Neural cell (in vitro differentiated cells): ENCODE measurements around the gene ADRB1. TPM values are rescaled to one million over a fixed set of nuclear protein-coding genes. Genes with fewer than 3 reads are reported as not detected.

Experiments used
- H2AFZ ChIP-seq: fragments of 200-600, 300-800 bp; sonication (generic), shearing (Covaris generic); 2 replicates; pipeline ENCODE4 v1.6.0; 2014; ENCODE audit warnings: low read depth, mild to moderate bottlenecking, antibody characterized with exemption, low read length, moderate library complexity
- H3F3A ChIP-seq: fragments of 200-600 bp; shearing (Covaris generic); 2 replicates; pipeline ENCODE4 v1.6.1; 2016; ENCODE audit warnings: mild to moderate bottlenecking, moderate library complexity, mixed read lengths, antibody characterized with exemption, low read length; ENCODE audit not compliant: insufficient read depth, poor library complexity, severe bottlenecking
- H3K27ac ChIP-seq: fragments of 200-600, 300-800 bp; sonication (generic), shearing (Covaris generic); 2 replicates; pipeline ENCODE4 v1.5.1; 2014; ENCODE audit warnings: mild to moderate bottlenecking, low read length, moderate library complexity
- H3K27me3 ChIP-seq: fragments of 300-800, 200-600 bp; sonication (generic), shearing (Covaris generic); 2 replicates; pipeline ENCODE4 v1.6.0; 2014; ENCODE audit warnings: mild to moderate bottlenecking, low read depth, low read length, moderate library complexity; ENCODE audit not compliant: insufficient read depth
- H3K36me3 ChIP-seq: fragments of 300-800, 200-600 bp; sonication (generic), shearing (Covaris generic); 2 replicates; pipeline ENCODE4 v1.5.1; 2014; ENCODE audit warnings: mild to moderate bottlenecking, antibody characterized with exemption, low read length, moderate library complexity; ENCODE audit not compliant: insufficient read depth
- H3K4me2 ChIP-seq: fragments of 300-800, 200-600 bp; sonication (generic), shearing (Covaris generic); 2 replicates; pipeline ENCODE4 v1.6.0; 2014; ENCODE audit warnings: mild to moderate bottlenecking, low read length
- H3K4me3 ChIP-seq: fragments of 300-800, 200-600 bp; sonication (generic), shearing (Covaris generic); 2 replicates; pipeline ENCODE4 v1.5.1; 2014; ENCODE audit warnings: mild to moderate bottlenecking, low read length, moderate library complexity
- H3K79me2 ChIP-seq: fragments of 200-600 bp; shearing (Covaris generic); replicated peaks from 2 replicates; pipeline ENCODE4 v1.6.0; 2014; ENCODE audit warnings: mild to moderate bottlenecking, low read length, moderate library complexity; ENCODE audit not compliant: insufficient read depth
- H3K9ac ChIP-seq: fragments of 300-800, 200-600 bp; sonication (generic), shearing (Covaris generic); 2 replicates; pipeline ENCODE4 v1.6.1; 2016; ENCODE audit warnings: mild to moderate bottlenecking, low read length, mixed read lengths
- H3K9me2 ChIP-seq: fragments of 200-600 bp; shearing (Covaris generic); 2 replicates; pipeline ENCODE4 v1.6.1; 2016; ENCODE audit warnings: mild to moderate bottlenecking, low read length, mixed read lengths; ENCODE audit not compliant: insufficient read depth
- H3K9me3 ChIP-seq: fragments of 200-600, 300-800 bp; sonication (generic), shearing (Covaris generic); 2 replicates; pipeline ENCODE4 v1.6.1; 2016; ENCODE audit warnings: mild to moderate bottlenecking, mixed run types, low read length, moderate library complexity, mixed read lengths
- H4K20me1 ChIP-seq: fragments of 200-600 bp; shearing (Covaris generic); 2 replicates; pipeline ENCODE4 v1.6.1; 2016; ENCODE audit warnings: mild to moderate bottlenecking, mixed run types; ENCODE audit not compliant: insufficient read depth
- EP300 ChIP-seq: fragments of 450-650 bp; conservative IDR thresholded peaks from 2 replicates; pipeline ENCODE4 v1.6.1; 2014; ENCODE audit warnings: antibody characterized with exemption, mild to moderate bottlenecking, moderate library complexity; ENCODE audit not compliant: poor library complexity, severe bottlenecking
- EZH2 ChIP-seq: fragments of 200-600, 300-800 bp; shearing (Covaris generic), sonication (generic); IDR thresholded peaks from 2 replicates; pipeline ENCODE4 v1.6.1; 2014; ENCODE audit warnings: antibody characterized with exemption, low read length, borderline replicate concordance, mild to moderate bottlenecking; ENCODE audit not compliant: insufficient read depth, poor library complexity, severe bottlenecking
- MXI1 ChIP-seq: fragments of 450-650 bp; conservative IDR thresholded peaks from 2 replicates; pipeline ENCODE4 v1.6.1; 2014; ENCODE audit warnings: antibody characterized with exemption, mild to moderate bottlenecking; ENCODE audit not compliant: poor library complexity, severe bottlenecking
- POLR2AphosphoS5 ChIP-seq: IDR thresholded peaks from 2 replicates; pipeline ENCODE4 v1.6.1; 2012
- RAD21 ChIP-seq: fragments of 450-650 bp; conservative IDR thresholded peaks from 2 replicates; pipeline ENCODE4 v1.6.1; 2014; ENCODE audit warnings: antibody characterized with exemption, mild to moderate bottlenecking, moderate library complexity
- SMC3 ChIP-seq: fragments of 450-650 bp; conservative IDR thresholded peaks from 2 replicates; pipeline ENCODE4 v1.6.1; 2014; ENCODE audit warnings: antibody characterized with exemption, mild to moderate bottlenecking, moderate library complexity; ENCODE audit not compliant: poor library complexity
- TAF1 ChIP-seq: IDR thresholded peaks from 2 replicates; pipeline ENCODE4 v1.6.1; 2012; ENCODE audit warnings: low read depth
- polyA plus RNA-seq: library from polyadenylated mRNA; depleted of rRNA; stranded (reverse); fragments of >200 nt; gene quantifications from 2 replicates; pipeline ENCODE4 v1.2.3, GENCODE V29; 2014
- TF ChIP-seq, protein P1 (sequence below): fragments of 450-650 bp; IDR thresholded peaks from 2 replicates; pipeline ENCODE4 v1.5.1; 2014; ENCODE audit warnings: antibody characterized with exemption, mild to moderate bottlenecking, moderate library complexity; ENCODE audit not compliant: poor library complexity, severe bottlenecking
- TF ChIP-seq, protein P2 (sequence below): IDR thresholded peaks from 2 replicates; pipeline ENCODE4 v1.6.1; 2012; ENCODE audit warnings: borderline replicate concordance

The ADRB1 gene
- polyA plus RNA-seq, 1 donor from 2014 or later, result not detected

DNA sequence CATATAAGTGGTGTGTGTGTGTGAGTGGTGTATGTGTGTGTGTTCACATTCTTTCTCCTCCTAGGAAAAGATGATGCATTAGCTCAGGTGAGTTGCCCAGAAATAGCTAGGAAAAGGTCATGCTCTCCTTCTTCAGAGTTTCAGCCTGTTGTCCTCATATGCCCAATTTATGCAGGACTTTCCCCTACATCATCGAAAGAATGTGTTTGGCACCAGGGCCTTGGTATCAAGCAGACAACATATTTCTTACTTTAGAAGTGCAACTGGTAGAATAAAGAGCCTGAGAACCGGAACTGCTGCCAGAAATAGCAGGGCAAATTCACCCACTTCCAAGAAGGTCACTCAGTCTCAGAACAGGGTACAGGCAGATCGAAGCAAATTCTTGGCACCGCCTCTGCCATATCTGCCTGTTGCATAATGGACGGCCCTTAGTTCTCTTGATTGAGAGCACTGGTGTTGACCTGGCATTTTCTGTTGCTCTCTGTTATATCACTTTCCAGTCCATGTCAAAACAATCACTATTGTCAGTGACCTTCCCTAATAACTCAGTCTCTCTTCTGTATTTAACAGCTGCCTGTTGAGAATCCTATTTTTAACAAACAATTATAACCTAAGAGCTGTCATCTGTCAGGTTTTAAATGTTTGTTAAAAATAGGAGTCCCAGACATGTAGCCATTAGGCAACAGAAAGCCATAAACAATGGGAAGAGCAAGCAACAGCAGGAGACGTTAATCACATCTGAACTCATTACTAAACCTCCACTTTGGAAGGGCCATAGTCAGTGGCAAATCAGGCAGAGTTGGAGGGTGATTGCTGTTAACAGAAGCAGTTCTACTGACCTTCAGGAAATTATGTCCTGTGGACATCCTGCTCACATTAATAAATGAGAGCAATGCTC, 20.7 kb downstream of the ADRB1 start:
- Histone ChIP-seq H3K9me2 (no peaks in the 10 kb centered on the region), H2AFZ (no peak overlapping the region), H3K9ac (no peak overlapping the region), H4K20me1 (no peaks in the 10 kb centered on the region), H3F3A (no peaks in the 10 kb centered on the region), H3K4me3 (no peak overlapping the region), H3K27me3 (peaks cover 6% of the 10 kb centered on the region), H3K9me3 (no peaks in the 10 kb centered on the region), H3K27ac (no peak overlapping the region), H3K79me2 (no peaks in the 10 kb centered on the region), H3K4me2 (no peak overlapping the region), H3K36me3 (no peaks in the 10 kb centered on the region)
- TF ChIP-seq, protein P1, sequence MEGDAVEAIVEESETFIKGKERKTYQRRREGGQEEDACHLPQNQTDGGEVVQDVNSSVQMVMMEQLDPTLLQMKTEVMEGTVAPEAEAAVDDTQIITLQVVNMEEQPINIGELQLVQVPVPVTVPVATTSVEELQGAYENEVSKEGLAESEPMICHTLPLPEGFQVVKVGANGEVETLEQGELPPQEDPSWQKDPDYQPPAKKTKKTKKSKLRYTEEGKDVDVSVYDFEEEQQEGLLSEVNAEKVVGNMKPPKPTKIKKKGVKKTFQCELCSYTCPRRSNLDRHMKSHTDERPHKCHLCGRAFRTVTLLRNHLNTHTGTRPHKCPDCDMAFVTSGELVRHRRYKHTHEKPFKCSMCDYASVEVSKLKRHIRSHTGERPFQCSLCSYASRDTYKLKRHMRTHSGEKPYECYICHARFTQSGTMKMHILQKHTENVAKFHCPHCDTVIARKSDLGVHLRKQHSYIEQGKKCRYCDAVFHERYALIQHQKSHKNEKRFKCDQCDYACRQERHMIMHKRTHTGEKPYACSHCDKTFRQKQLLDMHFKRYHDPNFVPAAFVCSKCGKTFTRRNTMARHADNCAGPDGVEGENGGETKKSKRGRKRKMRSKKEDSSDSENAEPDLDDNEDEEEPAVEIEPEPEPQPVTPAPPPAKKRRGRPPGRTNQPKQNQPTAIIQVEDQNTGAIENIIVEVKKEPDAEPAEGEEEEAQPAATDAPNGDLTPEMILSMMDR, result no peak
- TF ChIP-seq POLR2AphosphoS5 (no peak), SMC3 (no peak), EP300 (no peak), TAF1 (no peak), RAD21 (no peak), EZH2 (no peak), MXI1 (no peak)
- TF ChIP-seq, protein P2, sequence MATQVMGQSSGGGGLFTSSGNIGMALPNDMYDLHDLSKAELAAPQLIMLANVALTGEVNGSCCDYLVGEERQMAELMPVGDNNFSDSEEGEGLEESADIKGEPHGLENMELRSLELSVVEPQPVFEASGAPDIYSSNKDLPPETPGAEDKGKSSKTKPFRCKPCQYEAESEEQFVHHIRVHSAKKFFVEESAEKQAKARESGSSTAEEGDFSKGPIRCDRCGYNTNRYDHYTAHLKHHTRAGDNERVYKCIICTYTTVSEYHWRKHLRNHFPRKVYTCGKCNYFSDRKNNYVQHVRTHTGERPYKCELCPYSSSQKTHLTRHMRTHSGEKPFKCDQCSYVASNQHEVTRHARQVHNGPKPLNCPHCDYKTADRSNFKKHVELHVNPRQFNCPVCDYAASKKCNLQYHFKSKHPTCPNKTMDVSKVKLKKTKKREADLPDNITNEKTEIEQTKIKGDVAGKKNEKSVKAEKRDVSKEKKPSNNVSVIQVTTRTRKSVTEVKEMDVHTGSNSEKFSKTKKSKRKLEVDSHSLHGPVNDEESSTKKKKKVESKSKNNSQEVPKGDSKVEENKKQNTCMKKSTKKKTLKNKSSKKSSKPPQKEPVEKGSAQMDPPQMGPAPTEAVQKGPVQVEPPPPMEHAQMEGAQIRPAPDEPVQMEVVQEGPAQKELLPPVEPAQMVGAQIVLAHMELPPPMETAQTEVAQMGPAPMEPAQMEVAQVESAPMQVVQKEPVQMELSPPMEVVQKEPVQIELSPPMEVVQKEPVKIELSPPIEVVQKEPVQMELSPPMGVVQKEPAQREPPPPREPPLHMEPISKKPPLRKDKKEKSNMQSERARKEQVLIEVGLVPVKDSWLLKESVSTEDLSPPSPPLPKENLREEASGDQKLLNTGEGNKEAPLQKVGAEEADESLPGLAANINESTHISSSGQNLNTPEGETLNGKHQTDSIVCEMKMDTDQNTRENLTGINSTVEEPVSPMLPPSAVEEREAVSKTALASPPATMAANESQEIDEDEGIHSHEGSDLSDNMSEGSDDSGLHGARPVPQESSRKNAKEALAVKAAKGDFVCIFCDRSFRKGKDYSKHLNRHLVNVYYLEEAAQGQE, result no peak

DNA sequence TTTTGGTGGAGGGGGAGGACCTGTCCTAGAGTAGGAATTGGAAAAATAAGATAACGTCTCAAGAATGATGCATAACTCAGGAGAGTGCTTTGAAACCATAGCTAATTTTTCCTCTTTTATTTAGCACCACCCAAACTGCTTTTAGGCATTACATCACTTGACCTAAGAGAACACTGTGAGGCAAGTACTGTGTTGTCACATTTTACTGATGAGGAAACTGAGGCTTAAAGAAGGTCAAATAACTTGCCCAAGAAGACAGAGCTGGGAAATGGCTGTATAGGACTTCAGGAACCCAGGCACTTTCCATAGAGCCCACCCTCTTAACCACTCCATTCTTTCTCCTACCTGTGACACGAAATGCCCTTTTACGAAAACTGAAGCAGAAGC, 21.4 kb downstream of the ADRB1 start:
- TF ChIP-seq TAF1 (no peak), MXI1 (no peak), EZH2 (no peak), EP300 (no peak), POLR2AphosphoS5 (no peak)
- TF ChIP-seq, protein P2, result no peak
- TF ChIP-seq, protein P1, result no peak
- Histone ChIP-seq H3K27ac (no peak overlapping the region), H3K4me3 (no peak overlapping the region), H3F3A (no peaks in the 10 kb centered on the region), H3K9me3 (no peaks in the 10 kb centered on the region), H4K20me1 (no peaks in the 10 kb centered on the region), H3K36me3 (no peaks in the 10 kb centered on the region), H3K9ac (no peak overlapping the region), H3K27me3 (peaks cover 6% of the 10 kb centered on the region), H3K9me2 (no peaks in the 10 kb centered on the region), H3K4me2 (no peak overlapping the region), H3K79me2 (no peaks in the 10 kb centered on the region), H2AFZ (no peak overlapping the region)
